ENCODE measurements around the gene KRT71.

The KRT71 gene

GRCh38 chr12:52573743-52574142, 20.8 kb upstream of the KRT71 start, which contains the start of gene KRT74:
Gene KRT74 (minus strand): TSS chr12:52573843. CDS start chr12:52573777, 66 bp downstream.
- no peak for DNase-seq

- no peak for DNase-seq
Observed at GRCh38 chr12:52573306-52573705, 20.4 kb upstream of the KRT71 start.

- DNase-seq: no peak
Observed at GRCh38 chr12:52570511-52570910, 17.6 kb upstream of the KRT71 start.

DNA sequence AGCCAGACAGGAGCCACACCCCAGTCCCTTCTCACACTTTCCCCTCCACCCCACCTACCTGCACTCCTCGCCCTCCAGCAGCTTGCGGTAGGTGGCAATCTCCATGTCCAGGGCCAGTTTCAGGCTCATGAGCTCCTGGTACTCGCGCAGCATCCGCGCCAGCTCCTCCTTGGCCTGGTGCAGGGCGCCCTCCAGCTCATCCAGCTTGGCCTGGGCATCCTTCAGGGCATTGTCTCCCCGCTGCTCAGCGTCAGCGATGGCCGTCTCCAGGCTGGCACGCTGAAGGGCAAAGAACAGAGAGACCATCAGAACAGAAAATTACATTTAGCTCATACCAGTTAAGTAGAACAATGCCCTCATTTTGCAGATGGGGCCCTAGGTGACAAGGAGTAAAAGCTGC, 15.2 kb upstream of the KRT71 start:
- DNase-seq: no peak

DNA sequence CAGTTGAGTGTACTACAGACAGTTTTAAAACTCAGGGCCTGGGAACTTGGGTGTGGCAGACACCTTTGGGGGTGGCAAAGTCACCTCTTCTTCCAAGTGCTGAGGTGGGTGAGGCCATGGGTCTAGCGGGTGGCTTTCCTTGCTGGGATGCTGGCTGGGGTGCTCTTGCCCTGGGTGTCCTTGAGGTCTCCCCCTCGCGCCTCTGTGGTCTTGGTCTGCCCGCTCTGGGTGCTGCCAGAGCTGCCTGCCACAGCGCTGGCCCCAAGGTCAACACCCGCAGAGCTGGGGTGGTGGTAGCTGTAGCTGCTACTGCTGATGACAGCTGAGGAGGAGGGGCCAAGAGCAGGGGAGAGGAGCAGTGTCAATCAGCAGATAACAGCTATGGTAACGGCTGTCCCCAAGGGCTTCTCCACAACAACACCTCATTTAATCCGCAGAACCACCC, 13.9 kb upstream of the KRT71 start:
- no peak for DNase-seq

DNA sequence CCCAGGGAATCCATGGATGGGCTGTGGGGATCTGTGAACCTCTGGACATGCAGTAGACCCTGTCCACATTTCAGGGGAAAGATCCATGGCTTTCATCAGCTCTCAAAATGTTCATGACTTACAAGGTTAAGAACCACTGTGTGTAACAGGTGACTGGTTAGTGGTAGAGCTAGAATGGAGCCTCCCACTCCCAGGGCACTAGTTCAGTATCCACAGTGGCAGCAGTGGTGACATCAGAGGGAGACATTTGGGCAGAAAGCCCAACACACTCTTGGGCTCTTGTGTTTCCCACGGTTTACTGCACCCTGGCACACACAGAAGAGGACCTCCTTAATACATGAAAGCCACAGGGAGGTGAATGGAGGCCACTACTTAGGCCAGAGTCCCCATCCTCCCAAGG, 11.6 kb upstream of the KRT71 start:
- no peak for DNase-seq

- DNase-seq: no peak
Observed at GRCh38 chr12:52561880-52562449, 9.0 kb upstream of the KRT71 start.

GRCh38 chr12:52559979-52560378, 7.0 kb upstream of the KRT71 start:
- no peak for DNase-seq

DNA sequence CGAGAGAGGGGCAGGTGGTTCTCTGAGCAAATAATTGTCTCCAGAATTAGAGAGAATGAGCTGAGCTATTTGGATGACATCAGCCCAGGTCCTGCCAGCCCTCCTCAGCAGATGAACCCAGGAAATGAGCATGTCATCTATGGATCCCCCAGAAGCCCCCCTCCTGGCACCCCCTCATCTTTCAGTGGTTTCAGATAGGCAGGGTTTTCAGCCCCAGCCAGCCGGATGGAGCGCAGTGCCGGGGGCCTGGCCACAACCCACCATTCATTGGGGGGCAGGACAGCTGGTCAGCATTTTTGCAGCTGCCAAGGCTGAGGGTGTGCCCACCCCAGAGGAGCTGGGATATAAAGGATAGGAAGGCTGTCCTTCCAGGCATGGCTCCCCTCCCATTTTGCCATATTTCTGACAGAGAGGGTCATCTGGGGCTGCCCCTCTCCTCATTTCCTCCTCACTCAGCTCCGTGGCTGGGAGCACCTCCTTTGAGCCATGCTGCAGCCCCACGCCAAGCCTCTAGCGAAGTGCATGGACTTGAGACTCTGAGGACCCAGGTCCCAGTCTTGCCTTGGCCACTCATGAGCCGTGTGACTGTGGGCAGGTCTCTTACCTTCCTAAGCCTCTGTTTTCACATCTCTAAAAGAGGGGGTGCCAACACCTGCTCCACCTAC, 6.0 kb upstream of the KRT71 start:
- DNase-seq: no peak

DNA sequence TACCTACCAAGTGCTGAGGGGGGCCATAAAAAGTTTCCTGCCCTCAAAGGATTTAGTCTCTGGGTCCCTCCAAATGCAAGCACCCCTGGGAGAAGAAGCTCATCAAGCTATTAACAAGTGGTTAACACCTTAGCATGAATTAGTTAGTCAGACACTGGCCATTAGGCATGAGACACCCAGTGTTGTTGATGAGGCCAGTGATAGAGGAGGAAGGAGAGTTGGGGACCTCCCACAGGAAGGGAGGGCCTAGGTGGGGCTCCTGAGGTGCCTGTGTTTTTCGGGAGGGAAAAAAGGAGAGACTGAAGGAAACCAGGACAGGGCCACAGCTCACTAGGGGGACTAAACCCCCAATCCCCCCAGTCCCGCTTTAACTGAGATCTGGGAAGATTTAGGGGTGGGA, 4.5 kb upstream of the KRT71 start:
- no peak for DNase-seq

GRCh38 chr12:52555577-52555976, 2.6 kb upstream of the KRT71 start:
- no peak for DNase-seq

- DNase-seq: no peak
Observed at GRCh38 chr12:52552055-52552454, 890 bp downstream of the KRT71 start.

- peak; percentile 33 for DNase-seq
Observed at GRCh38 chr12:52551216-52551865, 1.6 kb downstream of the KRT71 start.

DNA sequence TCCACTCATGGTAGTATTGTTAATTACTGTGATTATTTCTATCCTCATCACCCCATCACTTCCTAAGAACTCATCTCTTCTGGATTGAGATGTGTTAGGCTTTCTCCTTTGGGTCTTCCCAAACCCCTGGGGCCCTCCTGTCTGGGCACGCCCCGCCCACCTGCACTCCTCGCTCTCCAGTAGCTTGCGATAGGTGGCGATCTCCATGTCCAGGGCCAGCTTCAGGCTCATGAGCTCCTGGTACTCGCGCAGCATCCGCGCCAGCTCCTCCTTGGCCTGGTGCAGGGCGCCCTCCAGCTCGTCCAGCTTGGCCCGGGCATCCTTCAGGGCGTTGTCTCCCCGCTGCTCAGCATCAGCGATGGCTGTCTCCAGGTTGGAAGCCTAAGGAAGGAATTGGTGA, 6.8 kb downstream of the KRT71 start:
- no peak for DNase-seq

DNA sequence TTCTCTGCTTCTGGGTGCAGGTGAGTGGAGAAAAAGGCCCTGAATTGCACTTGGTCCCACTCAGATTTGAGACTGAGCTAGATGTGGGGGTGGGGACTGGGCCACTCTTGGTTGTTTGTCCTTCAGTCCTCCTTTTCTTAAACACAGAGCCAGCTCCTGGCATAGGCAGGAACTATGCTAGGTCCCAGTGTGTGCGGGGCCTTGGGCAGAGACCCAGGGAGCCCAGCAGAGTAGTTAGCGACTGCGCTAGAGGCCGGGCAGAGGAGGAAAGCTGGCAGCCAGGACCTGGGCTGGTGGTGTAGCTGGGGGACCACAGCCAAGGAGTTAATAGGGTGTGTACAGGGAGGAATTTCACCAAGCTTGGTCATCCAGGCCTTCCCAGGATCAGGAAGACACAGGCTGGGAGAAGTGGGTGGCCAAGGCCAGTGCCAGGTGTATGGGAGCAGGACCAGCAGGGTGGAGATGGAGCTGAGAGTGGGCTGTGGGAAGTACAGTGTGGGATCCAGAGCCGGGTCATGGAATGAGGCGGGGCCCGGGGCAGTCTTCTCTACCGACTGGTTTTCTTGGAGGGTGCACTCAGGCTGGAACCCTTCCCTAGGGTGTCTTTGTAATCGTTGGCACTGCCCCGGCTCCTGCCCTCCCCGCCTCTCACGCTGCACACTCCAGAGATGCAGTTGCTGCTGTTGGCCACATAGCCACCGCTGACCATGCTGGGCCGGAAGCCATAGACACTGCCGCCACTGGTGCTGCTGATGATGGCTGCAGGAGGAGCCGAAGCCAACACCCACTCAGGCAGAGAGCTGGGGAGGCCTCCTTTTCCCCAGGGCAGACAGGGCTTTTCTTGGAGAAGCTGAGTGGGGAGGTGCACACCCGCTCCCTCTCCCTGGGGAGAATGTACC, 8.7 kb downstream of the KRT71 start:
- DNase-seq: no peak

GRCh38 chr12:52542785-52543318, 10.1 kb downstream of the KRT71 start:
- no peak for DNase-seq

DNA sequence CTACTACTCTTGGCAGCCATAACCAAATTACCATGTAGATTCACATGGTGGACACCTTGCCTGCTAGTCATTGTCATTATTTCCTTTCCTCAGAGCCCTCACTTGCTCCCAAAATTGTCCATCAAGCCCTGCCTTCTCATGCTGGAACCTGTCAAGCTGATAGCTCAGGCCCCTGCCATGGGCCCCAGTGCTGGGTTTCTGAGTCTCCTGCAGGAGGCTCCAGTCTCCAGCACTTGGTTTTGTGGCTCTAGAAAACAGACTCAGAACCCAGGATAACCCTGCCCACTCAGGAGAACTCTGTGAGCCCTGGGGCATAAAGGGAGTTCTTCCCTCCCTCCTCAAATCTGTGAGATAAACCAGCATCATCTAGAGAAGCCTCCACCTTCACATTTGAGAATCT, 10.8 kb downstream of the KRT71 start:
- DNase-seq: peak; percentile 34

- DNase-seq: no peak
Observed at GRCh38 chr12:52541709-52542108, 11.2 kb downstream of the KRT71 start.

DNA sequence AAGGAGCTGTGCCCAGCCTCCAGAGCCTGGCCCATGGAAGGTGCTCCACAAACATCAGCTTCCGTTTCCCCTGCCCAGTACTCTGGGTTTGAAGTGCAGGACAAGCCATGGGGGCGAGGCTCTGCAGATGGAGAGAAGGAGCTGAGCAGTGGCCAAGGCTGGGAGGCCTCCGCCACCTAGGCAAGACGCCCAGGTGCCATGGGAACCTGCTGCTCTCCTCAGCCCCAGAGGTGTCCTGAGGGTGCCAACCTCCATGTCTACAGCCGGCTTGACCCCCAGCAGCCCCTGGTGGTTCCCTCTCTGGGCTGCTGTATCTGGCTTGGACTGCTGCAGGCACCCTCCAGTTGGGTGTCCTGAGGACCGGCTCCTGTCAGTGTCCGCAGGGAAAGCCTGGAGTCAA, 12.4 kb downstream of the KRT71 start:
- DNase-seq: no peak

DNA sequence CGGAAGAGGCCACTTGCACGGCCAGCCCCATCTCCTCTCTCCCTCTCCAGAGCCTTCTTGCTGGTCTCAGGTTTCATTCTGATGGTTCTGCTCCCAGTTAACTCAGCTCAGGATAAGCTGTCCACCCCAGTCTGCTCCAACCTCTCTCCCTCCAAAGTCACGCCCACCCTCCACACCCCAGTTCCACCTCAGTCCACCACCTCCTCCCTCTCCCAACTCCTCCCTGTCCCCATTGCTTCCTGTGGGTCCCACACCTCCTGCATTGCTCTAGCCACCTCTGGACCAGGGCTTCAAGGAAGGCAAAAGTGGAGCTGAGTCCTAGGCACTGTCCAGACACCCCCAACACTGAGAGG, 13.1 kb downstream of the KRT71 start:
- DNase-seq: no peak

- DNase-seq: no peak
Observed at GRCh38 chr12:52539083-52539820, 13.7 kb downstream of the KRT71 start.

DNA sequence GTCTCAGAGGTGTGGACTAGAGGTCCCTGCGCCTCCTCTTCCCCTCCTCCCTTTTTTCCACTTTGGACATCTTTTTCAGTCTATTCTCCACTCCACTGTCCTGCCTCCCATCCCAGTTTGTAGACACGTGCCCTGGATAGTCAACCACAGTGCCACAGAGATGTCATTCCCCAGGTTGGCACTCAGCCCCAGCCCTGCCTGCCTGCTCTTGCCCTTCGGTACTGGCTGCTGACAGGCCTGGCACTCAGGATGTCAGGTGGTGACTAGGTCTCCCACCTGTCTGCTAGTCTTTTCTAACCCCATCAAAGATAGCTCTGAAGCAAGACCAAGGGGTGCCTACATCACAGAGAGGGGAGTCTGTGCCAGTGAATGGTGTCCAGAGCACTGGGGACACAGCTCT, 15.8 kb downstream of the KRT71 start:
- no peak for DNase-seq
